ENCODE data around the gene ZNFX1.
A peak's percentile ranks its signal among the peaks of the same experiment; 100 is the strongest.

ZNFX1 gene

GRCh38 chr20:49248301-49248700 is 29.6 kb downstream of the ZNFX1 start:
- TF ChIP-seq CTCF (conservative IDR thresholded peaks at IDR 0.05; ENCODE audit: low read depth, low read length): no peak
- DNase-seq (ENCODE audit: low read depth): no peak
- no peak overlapping the region for H3K4me3 ChIP-seq (ENCODE audit: low read length)

GRCh38 chr20:49247792-49248191 is 30.1 kb downstream of the ZNFX1 start:
- H3K4me3 ChIP-seq (ENCODE audit: low read length): no peak overlapping the region
- no peak for TF ChIP-seq CTCF (conservative IDR thresholded peaks at IDR 0.05; ENCODE audit: low read depth, low read length)
- no peak for DNase-seq (ENCODE audit: low read depth)

GRCh38 chr20:49247169-49247723 is 30.6 kb downstream of the ZNFX1 start:
- no peak overlapping the region for H3K4me3 ChIP-seq (ENCODE audit: low read length)
- no peak for TF ChIP-seq CTCF (conservative IDR thresholded peaks at IDR 0.05; ENCODE audit: low read depth, low read length)
- DNase-seq (ENCODE audit: low read depth): no peak

- TF ChIP-seq CTCF (conservative IDR thresholded peaks at IDR 0.05; ENCODE audit: low read depth, low read length): peak; percentile 82
- DNase-seq (ENCODE audit: low read depth): no peak
- H3K4me3 ChIP-seq (ENCODE audit: low read length): no peak overlapping the region
These were observed 31.7 kb downstream of the ZNFX1 start for GRCh38 chr20:49245921-49246740.

- DNase-seq (ENCODE audit: low read depth): no peak
- no peak overlapping the region for H3K4me3 ChIP-seq (ENCODE audit: low read length)
- TF ChIP-seq CTCF (conservative IDR thresholded peaks at IDR 0.05; ENCODE audit: low read depth, low read length): no peak
These were observed 40.3 kb downstream of the ZNFX1 start for GRCh38 chr20:49237531-49237930.

- no peak overlapping the region for H3K4me3 ChIP-seq (ENCODE audit: low read length)
- no peak for DNase-seq (ENCODE audit: low read depth)
- TF ChIP-seq CTCF (conservative IDR thresholded peaks at IDR 0.05; ENCODE audit: low read depth, low read length): no peak
These were observed 41.6 kb downstream of the ZNFX1 start for GRCh38 chr20:49236301-49236700.

- H3K4me3 ChIP-seq (ENCODE audit: low read length): no peak overlapping the region
- no peak for TF ChIP-seq CTCF (conservative IDR thresholded peaks at IDR 0.05; ENCODE audit: low read depth, low read length)
- no peak for DNase-seq (ENCODE audit: low read depth)
These were observed 43.0 kb downstream of the ZNFX1 start for GRCh38 chr20:49234831-49235230.
